Measurements from ENCODE around the gene APP. TPM values are rescaled to one million over a fixed set of nuclear protein-coding genes. Genes with fewer than 3 reads are reported as not detected.
"Not testable (repeated sequence)": the region's sequence is repeated elsewhere in the genome, so short reads cannot be mapped to it uniquely, and the experiment has no call there.

APP gene
- total RNA-seq, 1 experiment from 2014 or later: 369 TPM

DNA sequence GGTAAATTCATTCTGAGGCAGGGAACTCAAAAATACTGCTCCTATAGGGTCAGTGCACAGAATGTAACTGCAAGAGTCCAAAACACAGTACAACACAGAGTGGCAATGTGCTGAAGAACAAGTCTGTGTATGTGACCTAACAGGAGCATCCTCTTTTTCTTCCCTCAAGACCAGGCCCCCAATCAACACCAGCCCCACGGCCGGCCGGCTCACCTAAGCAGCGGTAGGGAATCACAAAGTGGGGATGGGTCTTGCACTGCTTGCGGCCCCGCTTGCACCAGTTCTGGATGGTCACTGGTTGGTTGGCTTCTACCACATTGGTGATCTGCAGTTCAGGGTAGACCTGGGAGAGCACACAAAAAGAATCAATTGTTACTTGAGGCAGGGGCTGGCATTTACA is 80.8 kb downstream of the APP start:
- in situ Hi-C loops (cut with HindIII; ENCODE audit: low pct_unique_long_range_greater_than_20kb, low sequenced_read_pairs): no loop called here
- DNase-seq (ENCODE audit: low read depth, low spot score): no peak

DNA sequence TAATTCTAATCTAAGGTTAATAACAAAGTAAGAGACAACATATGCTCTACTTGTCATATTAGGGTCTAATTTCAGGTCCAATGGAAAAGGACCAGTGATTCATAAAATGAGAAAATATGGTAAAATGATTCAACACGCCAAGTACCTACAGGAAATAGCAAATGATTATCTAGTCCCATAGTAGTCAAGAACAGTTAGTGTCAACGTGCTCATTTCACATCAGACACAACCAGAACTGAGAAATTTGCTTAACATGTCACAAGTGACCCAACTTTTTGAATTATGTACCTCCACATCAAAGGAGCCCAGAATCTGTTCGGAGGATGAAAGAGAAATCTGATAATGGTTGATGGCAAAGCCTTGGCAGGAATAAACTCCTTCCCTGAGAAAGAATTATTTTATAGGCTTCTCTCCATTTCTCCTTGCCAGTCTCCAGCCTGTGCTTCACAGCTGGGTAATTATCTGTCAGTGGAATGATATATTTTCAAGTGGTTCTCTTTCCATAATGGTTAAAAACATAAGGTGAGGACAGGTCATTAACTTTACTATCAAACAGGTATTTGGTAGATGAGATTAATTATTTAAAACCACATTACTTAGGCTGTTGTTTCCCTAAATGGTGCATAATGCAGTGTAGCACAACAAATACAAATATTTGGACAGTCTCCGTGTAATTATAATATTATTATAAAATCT is 83.2 kb downstream of the APP start:
- in situ Hi-C loops (cut with HindIII; ENCODE audit: low pct_unique_long_range_greater_than_20kb, low sequenced_read_pairs): no loop called here
- DNase-seq (ENCODE audit: low read depth, low spot score): no peak

DNA sequence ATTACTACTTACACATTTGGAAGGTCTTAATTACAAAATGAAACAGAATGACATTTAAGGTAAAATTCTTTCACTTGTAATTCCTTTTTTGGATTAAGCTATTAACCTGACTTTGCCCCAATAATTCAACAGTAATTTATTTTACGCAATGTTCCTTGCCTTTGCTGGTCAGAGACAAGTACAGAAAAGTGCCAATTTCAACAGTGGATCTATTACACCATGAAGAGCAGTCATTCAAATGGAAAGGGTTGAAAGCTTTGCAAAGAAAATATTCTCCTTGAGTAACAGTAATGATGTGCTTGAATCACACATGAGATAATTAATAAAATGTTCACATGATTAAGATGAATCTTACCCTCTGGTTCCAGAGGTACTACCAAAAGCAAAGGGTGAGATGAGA is 84.7 kb downstream of the APP start:
- in situ Hi-C loops (cut with HindIII; ENCODE audit: low pct_unique_long_range_greater_than_20kb, low sequenced_read_pairs): no loop called here
- DNase-seq (ENCODE audit: low read depth, low spot score): no peak

DNA sequence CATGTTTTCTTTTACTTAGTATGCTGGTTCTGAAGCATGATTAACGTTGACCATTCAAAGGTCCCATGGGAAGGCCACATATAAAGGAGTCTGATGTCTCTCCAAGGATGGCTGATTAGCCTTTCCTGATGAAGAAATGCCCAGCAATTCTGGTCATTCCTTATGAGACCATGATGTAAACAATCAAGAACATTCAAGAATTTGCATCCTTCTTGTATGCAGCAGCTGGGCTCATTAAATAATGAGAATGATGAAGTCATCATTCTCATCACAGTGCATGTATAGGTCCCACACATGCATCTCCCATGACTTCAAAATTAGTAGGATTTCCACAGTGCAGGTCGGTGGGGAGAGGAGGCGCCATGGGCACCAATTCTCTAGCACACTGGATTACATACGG is 85.4 kb downstream of the APP start:
- in situ Hi-C loops (cut with HindIII; ENCODE audit: low pct_unique_long_range_greater_than_20kb, low sequenced_read_pairs): no loop called here
- no peak for DNase-seq (ENCODE audit: low read depth, low spot score)

DNA sequence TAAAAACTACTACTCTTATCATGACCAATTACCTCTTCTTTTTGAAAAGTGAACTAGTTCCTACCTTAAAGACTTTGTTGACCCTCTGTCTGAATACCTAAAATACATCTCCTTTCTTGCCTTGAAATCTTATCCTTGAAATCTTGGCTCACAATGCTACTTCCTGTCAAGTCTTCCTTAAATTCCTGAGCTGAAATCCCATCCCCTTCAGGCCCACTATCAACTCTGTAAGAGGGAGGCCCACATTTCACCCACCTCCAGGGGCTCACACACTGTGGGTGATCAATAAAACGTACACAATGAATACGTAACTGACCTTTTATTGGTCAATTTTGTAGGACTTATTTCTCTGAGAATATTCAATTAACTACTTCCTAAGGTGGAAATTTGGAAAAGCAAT is 88.0 kb downstream of the APP start:
- in situ Hi-C loops (cut with HindIII; ENCODE audit: low pct_unique_long_range_greater_than_20kb, low sequenced_read_pairs): no loop called here
- DNase-seq (ENCODE audit: low read depth, low spot score): no peak

DNA sequence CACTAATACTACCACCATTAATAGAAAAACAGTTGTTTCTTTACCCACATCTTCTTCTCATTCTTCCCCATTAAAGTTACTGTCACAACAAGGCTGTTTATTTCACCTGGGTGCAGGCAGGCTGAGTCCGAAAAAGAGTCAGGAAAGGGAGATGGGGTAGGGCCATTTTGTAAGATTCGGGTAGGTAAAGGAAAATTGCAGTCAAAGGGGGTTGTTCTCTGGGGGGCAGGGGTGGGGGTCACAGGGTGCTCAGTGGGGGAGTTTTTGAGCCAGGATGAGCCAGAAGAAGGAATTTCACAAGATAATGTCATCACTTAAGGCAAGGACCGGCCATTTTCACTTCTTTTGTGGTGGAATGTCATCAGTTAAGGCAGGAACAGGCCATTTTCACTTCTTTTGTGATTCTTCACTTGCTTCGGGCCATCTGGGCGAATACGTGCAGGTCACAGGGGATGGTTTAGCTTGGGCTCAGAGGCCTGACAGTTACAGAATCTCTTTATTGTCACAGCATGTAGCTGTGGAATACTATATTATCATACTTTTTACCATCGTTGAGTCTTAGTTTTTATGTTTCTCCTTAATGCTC is 89.3 kb downstream of the APP start:
- DNase-seq (ENCODE audit: low read depth, low spot score); in situ Hi-C loops (cut with HindIII; ENCODE audit: low pct_unique_long_range_greater_than_20kb, low sequenced_read_pairs): not testable (repeated sequence)

DNA sequence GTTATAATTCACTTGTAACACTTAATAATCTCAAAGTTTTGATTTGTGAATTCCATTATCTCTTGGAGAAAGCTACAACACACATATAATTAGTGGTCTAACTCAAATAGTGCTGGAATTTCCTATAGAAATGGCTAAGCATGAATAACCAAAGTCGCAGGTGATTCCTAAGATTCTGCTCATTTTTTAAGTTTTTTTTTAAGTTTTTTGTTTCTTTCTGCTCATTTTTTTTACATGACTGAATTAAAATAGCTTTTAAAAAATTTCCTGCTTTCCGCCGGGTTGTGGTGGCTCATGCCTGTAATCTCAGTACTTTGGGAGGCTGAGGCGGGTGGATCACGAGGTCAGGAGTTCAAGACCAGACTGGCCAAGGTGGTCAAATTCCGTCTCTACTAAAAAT is 90.4 kb downstream of the APP start:
- DNase-seq (ENCODE audit: low read depth, low spot score): no peak
- in situ Hi-C loops (cut with HindIII; ENCODE audit: low pct_unique_long_range_greater_than_20kb, low sequenced_read_pairs): no loop called here

DNA sequence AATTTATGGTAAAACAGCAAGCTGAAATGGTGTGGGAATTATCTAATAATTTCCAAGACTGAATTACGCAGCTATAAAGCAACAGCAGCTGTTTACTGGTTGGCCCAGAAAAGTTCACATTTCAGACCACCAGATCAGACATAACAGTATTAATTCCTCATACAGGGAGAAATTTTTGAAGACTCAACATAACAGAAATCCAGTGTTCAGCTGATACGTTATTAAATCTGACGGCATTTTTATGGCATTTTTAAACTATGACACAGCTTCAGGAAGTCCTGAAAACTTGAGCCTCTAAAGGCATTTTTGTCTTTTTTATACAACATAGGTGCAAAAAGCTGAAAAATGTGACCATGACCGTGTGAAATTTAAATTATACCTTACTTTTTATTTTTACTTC is 91.2 kb downstream of the APP start:
- in situ Hi-C loops (cut with HindIII; ENCODE audit: low pct_unique_long_range_greater_than_20kb, low sequenced_read_pairs): no loop called here
- no peak for DNase-seq (ENCODE audit: low read depth, low spot score)

DNA sequence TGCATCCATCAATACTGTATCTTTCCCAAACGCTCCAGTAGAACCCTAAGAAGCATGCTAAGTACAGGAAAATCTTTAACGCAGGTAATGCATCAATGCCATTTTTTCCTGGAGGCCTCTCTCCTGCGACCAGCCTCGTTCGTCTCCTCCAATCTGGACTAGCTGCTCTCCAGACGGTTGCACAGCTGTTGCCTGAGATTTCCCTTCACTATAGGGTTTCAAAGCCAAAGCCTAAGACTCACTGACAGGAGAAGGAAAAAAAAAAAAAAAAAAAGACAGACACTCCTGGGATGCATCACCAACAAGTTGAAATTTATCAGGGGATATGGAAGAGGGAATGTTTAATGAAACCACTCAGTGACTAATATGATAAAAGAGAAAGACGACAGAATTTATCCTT is 93.0 kb downstream of the APP start:
- in situ Hi-C loops (cut with HindIII; ENCODE audit: low pct_unique_long_range_greater_than_20kb, low sequenced_read_pairs): no loop called here
- DNase-seq (ENCODE audit: low read depth, low spot score): no peak

DNA sequence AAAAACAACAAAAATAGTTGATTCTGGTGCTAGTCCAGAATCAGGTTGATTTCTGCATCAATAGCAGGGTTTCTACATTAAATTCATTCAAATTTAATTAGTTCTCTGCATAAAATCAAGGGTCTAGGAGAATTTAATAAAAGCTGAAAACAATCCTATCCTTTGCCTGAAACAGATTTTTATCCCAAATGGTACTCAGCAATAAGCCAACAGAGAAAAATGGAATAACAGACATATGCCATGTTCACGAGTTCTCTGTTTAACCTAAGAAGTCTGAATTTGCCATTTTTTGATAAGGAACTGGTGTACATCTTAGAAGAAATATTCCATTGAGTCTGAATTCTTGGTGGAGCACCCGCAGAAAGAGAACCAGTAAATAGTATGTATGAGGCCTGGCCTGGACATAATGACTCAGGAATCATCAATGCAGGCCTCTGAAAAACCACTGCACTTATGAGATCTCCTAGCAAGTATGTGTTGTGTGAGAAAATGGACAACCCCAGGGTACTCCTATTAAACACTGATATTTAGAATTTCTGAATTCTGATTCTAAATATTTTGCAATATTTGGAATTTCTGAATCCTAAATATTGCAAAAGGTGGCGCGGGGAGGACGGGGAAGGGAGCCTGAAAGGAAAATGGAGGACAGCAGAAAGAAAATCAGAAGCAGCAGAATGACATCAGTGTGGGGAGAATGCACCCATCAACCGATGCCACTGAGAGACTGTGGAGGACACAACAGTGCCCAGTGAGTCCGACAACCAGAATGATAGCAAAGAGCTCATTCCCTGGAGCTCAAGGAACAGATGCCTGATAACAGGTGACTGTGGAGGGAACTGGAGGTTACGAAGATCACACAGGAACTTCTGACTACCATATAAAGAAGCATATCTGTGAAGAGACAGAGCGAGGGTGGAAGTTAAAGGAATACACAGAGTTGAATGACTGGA is 97.6 kb downstream of the APP start:
- DNase-seq (ENCODE audit: low read depth, low spot score): no peak

DNA sequence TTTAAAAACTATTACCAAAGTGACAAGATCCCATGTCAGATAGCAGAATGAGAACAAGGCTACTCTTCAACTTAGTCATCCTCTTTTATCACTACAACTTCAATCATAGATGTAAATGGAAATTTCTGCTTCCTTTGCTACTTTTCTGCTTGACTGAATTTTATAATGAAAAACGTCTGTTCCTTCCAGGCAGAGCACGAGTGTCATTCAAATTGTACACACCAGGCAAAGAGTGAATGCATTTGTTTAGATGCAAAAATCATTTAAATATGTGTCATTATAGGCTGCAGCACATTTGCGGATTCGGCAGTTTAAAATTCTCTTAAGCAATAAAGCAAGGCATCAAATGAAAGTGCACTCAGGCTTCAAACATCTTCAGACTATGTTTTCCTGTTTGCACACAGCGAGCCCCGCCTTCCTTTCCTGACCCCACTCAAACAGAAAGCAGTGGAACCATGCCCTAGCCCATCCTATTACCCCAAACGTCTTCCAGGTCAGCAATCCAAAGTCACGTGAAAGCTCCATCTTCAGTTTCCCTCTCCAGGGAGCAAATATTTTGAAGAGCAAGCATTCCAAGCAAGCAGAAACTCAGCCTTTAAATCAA is 99.6 kb downstream of the APP start:
- in situ Hi-C loops (cut with HindIII; ENCODE audit: low pct_unique_long_range_greater_than_20kb, low sequenced_read_pairs): no loop called here
- no peak for DNase-seq (ENCODE audit: low read depth, low spot score)

More for the DNA sequence above, 97.6 kb downstream of the APP start:
- in situ Hi-C loops (cut with HindIII; ENCODE audit: low pct_unique_long_range_greater_than_20kb, low sequenced_read_pairs): no loop called here

DNA sequence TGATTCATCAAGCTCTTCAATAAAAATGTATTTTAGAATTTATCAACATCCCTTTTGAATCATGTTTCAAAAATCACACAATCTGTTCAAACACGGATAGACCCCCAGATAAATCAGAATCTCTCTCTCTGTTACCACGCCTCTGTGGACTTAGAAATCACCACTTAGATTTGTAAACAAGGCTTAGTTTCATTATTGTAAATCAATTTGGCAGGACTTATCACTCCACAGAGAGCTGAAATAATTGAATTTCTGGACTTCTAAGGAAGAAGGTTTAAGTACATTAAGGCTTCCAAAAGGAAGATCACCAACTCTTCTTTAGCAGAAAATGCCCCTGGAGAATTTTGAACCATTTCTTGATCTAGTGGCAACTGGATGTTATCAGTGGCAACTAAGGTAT is 100.4 kb downstream of the APP start:
- in situ Hi-C loops (cut with HindIII; ENCODE audit: low pct_unique_long_range_greater_than_20kb, low sequenced_read_pairs): no loop called here
- DNase-seq (ENCODE audit: low read depth, low spot score): no peak

DNA sequence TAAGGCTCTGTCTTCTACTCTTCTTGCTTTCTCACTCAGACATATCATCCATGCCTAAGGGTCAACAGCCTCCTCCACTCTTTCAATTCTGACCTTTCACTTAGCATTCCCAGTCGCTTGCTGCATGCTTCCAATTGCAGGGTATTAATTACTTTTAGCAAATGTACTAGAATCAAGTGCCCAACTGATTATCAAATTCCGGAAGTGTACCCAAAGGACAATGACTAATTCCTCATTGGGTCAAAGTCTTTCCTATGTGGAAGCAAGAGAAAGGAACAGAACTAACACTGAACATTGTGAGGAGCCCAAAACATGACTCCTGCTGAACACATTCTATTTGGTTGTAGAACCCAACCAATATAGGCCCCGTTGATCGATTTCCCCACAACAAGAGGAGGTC is 101.8 kb downstream of the APP start:
- in situ Hi-C loops (cut with HindIII; ENCODE audit: low pct_unique_long_range_greater_than_20kb, low sequenced_read_pairs): no loop called here
- no peak for DNase-seq (ENCODE audit: low read depth, low spot score)

DNA sequence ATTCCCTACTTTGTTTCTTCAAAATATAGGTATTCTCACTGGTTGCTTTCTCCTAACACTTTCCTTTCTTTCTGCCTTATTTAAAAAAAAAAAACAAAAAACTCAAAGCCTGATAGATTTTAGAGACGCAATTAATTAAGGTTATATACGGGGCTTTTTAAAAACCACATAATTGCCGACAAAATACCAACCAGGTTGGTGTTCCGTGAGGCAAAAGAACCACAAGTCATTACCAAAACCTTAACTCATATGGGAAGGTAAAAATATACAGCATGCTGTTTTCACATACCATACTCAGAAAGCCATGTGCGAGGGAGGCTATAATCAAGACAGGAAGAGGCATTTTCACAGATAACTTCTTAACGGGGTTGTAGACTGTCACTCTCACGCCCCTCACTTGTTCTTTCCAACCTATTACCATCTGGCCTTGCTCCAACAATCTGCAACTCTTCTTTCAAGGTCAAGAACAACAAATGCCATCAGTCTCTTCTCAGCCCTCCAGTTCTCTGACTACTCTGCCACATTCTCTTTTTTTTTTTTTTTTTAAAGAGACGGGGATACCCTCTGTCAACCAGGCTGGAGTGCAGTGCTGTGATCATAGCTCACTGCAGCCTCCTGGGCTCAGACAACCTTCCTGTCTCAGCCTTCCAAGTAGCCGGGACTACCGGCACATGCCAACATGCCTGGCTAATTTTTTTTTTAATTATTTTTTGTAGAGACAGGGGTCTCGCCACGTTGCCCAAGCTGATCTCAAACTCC is 102.6 kb downstream of the APP start:
- no peak for DNase-seq (ENCODE audit: low read depth, low spot score)
- in situ Hi-C loops (cut with HindIII; ENCODE audit: low pct_unique_long_range_greater_than_20kb, low sequenced_read_pairs): no loop called here

DNA sequence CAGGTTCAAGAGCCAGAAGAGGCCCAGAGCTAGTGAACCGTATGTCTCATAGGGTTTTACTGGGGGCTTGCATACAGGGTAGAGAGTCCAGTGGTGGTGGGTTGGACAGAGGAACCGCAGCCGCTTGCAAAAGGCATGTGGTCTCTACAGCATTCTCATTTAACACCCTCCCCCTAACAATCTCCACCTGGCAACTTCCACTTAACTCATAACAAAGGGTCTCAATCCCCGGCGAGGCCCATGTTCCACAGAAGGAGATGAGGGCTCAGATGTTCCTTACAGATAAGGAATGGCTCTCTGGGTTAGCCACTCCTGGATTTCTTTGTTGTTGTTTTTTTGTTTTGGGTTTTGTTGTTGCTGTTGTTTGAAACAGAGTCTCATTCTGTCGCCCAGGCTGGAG is 106.1 kb downstream of the APP start:
- DNase-seq (ENCODE audit: low read depth, low spot score): no peak
- in situ Hi-C loops (cut with HindIII; ENCODE audit: low pct_unique_long_range_greater_than_20kb, low sequenced_read_pairs): no loop called here

DNA sequence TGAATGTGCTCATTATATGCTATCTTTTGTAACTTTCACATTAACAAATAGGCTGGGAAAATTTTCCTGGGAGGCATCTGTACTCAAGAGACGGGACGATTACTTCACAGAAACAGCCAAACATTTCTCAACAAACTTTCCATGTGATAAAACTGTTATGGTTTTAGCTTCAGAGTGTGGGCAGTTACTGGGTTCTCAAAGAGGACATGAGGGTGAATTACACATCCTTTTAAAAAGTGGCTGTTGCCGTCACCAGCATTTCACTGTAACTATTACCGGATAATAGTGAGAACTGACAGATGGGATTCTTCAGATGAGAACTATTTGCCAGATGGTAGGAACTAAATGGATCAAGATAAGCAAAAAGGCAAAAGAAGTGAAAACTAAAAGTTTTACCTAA is 109.1 kb downstream of the APP start:
- in situ Hi-C loops (cut with HindIII; ENCODE audit: low pct_unique_long_range_greater_than_20kb, low sequenced_read_pairs): no loop called here
- no peak for DNase-seq (ENCODE audit: low read depth, low spot score)

DNA sequence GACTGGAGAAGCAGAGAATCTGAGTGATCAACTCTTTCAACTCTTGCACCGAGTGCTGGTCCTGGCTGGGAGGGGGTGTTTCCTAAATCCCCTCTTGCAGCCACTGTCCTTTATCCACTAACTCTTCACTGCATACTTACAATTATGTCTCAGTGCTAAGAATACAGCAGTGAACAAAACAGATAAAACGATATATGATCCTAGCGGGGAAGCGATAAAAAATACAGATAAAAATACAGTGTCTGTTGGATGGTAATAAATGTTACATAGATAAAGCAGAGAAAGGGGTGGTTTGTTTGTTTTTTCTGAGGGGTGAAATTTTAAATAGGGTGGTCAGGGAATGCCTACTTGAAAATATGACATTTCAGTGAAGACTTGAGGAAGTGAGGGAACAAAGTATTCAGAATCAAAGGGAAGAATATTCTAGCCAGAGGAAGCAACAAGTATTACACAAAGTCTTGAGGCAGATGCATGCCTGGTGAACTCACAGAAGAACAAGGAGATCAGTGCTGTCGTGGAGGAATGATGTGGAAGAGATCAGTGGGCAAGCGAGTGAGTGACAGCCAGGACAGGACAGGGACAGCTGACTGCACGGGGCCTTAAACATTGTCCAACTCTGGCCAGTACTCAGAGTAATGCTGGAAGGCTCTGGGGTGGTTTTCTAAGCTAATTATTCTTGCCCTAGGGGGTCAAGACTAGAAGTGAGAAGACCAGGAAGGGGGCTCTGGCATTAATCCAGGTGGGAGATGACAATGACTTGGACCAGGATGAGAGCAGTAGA is 110.0 kb downstream of the APP start:
- no peak for DNase-seq (ENCODE audit: low read depth, low spot score)
- in situ Hi-C loops (cut with HindIII; ENCODE audit: low pct_unique_long_range_greater_than_20kb, low sequenced_read_pairs): no loop called here
